SK-N-SH (cell line): Measurements from ENCODE around the gene GSTCD. TPM values are rescaled to one million over a fixed set of nuclear protein-coding genes. Genes with fewer than 3 reads are reported as not detected.
"Not testable (repeated sequence)": the region's sequence is repeated elsewhere in the genome, so short reads cannot be mapped to it uniquely, and the experiment has no call there.

Source experiments
- CTCF ChIA-PET: fragments of 300-600, 350-600 bp; formaldehyde crosslinking; extraction: SDS; loops from one replicate; lab custom pipeline; 2021; lab: Yijun Ruan, JAX
- POLR2A ChIA-PET: fragments of 350-600 bp; sonication (Branson Sonifier 250); formaldehyde crosslinking; extraction: SDS; loops from one replicate; lab custom pipeline; 2020; ENCODE audit warnings: antibody characterized with exemption, inconsistent platforms; lab: Yijun Ruan, JAX
- DNase-seq: peaks from one replicate; pipeline ENCODE4 v3.0.0; 2012
- H2AFZ ChIP-seq: fragments of 200-600 bp; sonication (generic); 2 replicates; pipeline ENCODE4 v1.8.1; 2016; ENCODE audit warnings: antibody characterized with exemption, mild to moderate bottlenecking, low read depth
- H3F3A ChIP-seq: fragments of 200-600 bp; sonication (generic); replicated peaks from 2 replicates; pipeline ENCODE3; 2016; ENCODE audit warnings: antibody characterized with exemption, mild to moderate bottlenecking; ENCODE audit not compliant: insufficient read depth
- H3K27ac ChIP-seq, 2 experiments: fragments of 200-500 bp in 1 of 2; fragments of 200-600 bp in 1 of 2; sonication (Bioruptor generic) in 1 of 2; sonication (generic), shearing (Covaris generic) in 1 of 2; 2 replicates each; pipeline versions ENCODE4 v1.5.1 to v1.6.1; 2014 to 2016; ENCODE audit warnings: low read depth in 2 of 2, inconsistent platforms in 1 of 2, low read length in 1 of 2, mild to moderate bottlenecking in 1 of 2, mixed read lengths in 1 of 2
- H3K27me3 ChIP-seq: fragments of 200-600 bp; sonication (generic), shearing (Covaris generic); 2 replicates; pipeline ENCODE4 v1.6.1; 2016; ENCODE audit warnings: mixed run types; ENCODE audit not compliant: insufficient read depth
- H3K36me3 ChIP-seq, 2 experiments: fragments of 200-500 bp in 1 of 2; fragments of 200-600 bp in 1 of 2; sonication (Bioruptor generic) in 1 of 2; sonication (generic) in 1 of 2; replicated peaks in 1 of 2; 2 replicates each; pipeline versions ENCODE3 to v1.5.1; 2014 to 2016; ENCODE audit warnings: low read length in 1 of 2, mild to moderate bottlenecking in 1 of 2; ENCODE audit not compliant: insufficient read depth in 2 of 2, control insufficient read depth in 1 of 2
- H3K4me1 ChIP-seq, 2 experiments: fragments of 200-500 bp in 1 of 2; fragments of 200-600 bp in 1 of 2; sonication (Bioruptor generic) in 1 of 2; sonication (generic), shearing (Covaris generic) in 1 of 2; 2 replicates each; pipeline versions ENCODE4 v1.5.1 to v1.6.1; 2014 to 2016; ENCODE audit warnings: low read depth in 1 of 2, low read length in 1 of 2, mixed run types in 1 of 2; ENCODE audit not compliant: insufficient read depth in 2 of 2, control insufficient read depth in 1 of 2
- H3K4me2 ChIP-seq: fragments of 200-600 bp; sonication (generic), shearing (Covaris generic); 2 replicates; pipeline ENCODE4 v1.6.1; 2017; ENCODE audit warnings: mixed run types
- H3K4me3 ChIP-seq, 2 experiments: fragments of 200-500 bp in 1 of 2; fragments of 200-600 bp in 1 of 2; sonication (Bioruptor generic) in 1 of 2; sonication (generic), shearing (Covaris generic) in 1 of 2; 2 replicates each; pipeline versions ENCODE4 v1.5.1 to v1.8.1; 2014 to 2016; ENCODE audit warnings: low read depth in 2 of 2, inconsistent platforms in 1 of 2, low read length in 1 of 2, mild to moderate bottlenecking in 1 of 2, mixed read lengths in 1 of 2, moderate library complexity in 1 of 2
- H3K79me2 ChIP-seq: fragments of 200-600 bp; sonication (generic); 2 replicates; pipeline ENCODE4 v1.8.1; 2017; ENCODE audit warnings: mild to moderate bottlenecking; ENCODE audit not compliant: insufficient read depth
- H3K9ac ChIP-seq: fragments of 200-600 bp; sonication (generic); 2 replicates; pipeline ENCODE4 v1.6.1; 2017; ENCODE audit warnings: mixed run types
- H3K9me2 ChIP-seq: fragments of 200-600 bp; sonication (generic); 2 replicates; pipeline ENCODE4 v1.6.1; 2017; ENCODE audit warnings: mixed run types
- H3K9me3 ChIP-seq: fragments of 200-600 bp; sonication (generic); 2 replicates; pipeline ENCODE4 v1.6.1; 2017; ENCODE audit warnings: mixed run types, mild to moderate bottlenecking, moderate library complexity
- H4K20me1 ChIP-seq: fragments of 200-600 bp; sonication (generic); 2 replicates; pipeline ENCODE4 v1.6.1; 2017; ENCODE audit warnings: mild to moderate bottlenecking, mixed run types; ENCODE audit not compliant: insufficient read depth
- CHD2 ChIP-seq: fragments of 150-350 bp; IDR thresholded peaks from 2 replicates; pipeline ENCODE4 v1.6.1; 2018; ENCODE audit warnings: low read length; ENCODE audit not compliant: partially characterized antibody
- EZH2phosphoT487 ChIP-seq: fragments of 200-600 bp; sonication (generic); IDR thresholded peaks from 2 replicates; pipeline ENCODE4 v1.6.1; 2017; ENCODE audit warnings: low read depth, mixed run types, mild to moderate bottlenecking, antibody characterized with exemption, moderate library complexity, borderline replicate concordance
- FOSL2 ChIP-seq: IDR thresholded peaks from 2 replicates; pipeline ENCODE4 v1.4.0; 2012; ENCODE audit warnings: low read depth, mild to moderate bottlenecking, moderate library complexity, borderline replicate concordance
- FOXM1 ChIP-seq: IDR thresholded peaks from 2 replicates; pipeline ENCODE4 v1.4.0; 2012; ENCODE audit warnings: low read depth, mild to moderate bottlenecking
- GABPA ChIP-seq: IDR thresholded peaks from 2 replicates; pipeline ENCODE4 v1.4.0; 2012; ENCODE audit warnings: low read depth, mild to moderate bottlenecking
- JUND ChIP-seq: IDR thresholded peaks from 2 replicates; pipeline ENCODE4 v1.4.0; 2012
- MEF2A ChIP-seq: IDR thresholded peaks from 2 replicates; pipeline ENCODE4 v1.4.0; 2012; ENCODE audit warnings: low read depth, borderline replicate concordance
- NFIC ChIP-seq: IDR thresholded peaks from 2 replicates; pipeline ENCODE4 v1.4.0; 2012; ENCODE audit warnings: borderline replicate concordance
- RAD21 ChIP-seq: IDR thresholded peaks from 2 replicates; pipeline ENCODE4 v1.6.1; 2012; ENCODE audit warnings: mild to moderate bottlenecking, low read length
- RCOR1 ChIP-seq: fragments of 150-350 bp; IDR thresholded peaks from 2 replicates; pipeline ENCODE4 v1.6.1; 2017; ENCODE audit warnings: antibody characterized with exemption, low read length
- RFX5 ChIP-seq: IDR thresholded peaks from 2 replicates; pipeline ENCODE4 v1.6.1; 2012; ENCODE audit warnings: mild to moderate bottlenecking, improper control_type of control experiment, low read length
- RXRA ChIP-seq: IDR thresholded peaks from 2 replicates; pipeline ENCODE4 v1.4.0; 2012; ENCODE audit warnings: low read depth, mild to moderate bottlenecking, borderline replicate concordance
- SIN3A ChIP-seq: IDR thresholded peaks from 2 replicates; pipeline ENCODE4 v1.6.1; 2012; ENCODE audit warnings: low read depth, mild to moderate bottlenecking, low read length, moderate library complexity, borderline replicate concordance
- WGBS: methylation state at CpG from one replicate; pipeline ENCODE4 v1.1.6; 2017; ENCODE audit warnings: low lambda C conversion rate; 5-methylcytosine and 5-hydroxymethylcytosine counted together
- polyA plus RNA-seq, 3 experiments: library from polyadenylated mRNA; depleted of rRNA; stranded (reverse); fragments of >200 nt; gene quantifications; 2 replicates each; pipeline ENCODE4 v1.2.3, GENCODE V29; 2012
- TF ChIP-seq, protein P1 (sequence below): IDR thresholded peaks from 2 replicates; pipeline ENCODE4 v1.4.0; 2012; ENCODE audit warnings: low read depth, borderline replicate concordance
- TF ChIP-seq, protein P2 (sequence below): IDR thresholded peaks from 2 replicates; pipeline ENCODE4 v1.4.0; 2012; ENCODE audit warnings: low read depth, borderline replicate concordance

Gene GSTCD
- polyA plus RNA-seq, 1 of the 3 experiments (the other 2 are of a cell fraction) = 4.8 TPM

DNA sequence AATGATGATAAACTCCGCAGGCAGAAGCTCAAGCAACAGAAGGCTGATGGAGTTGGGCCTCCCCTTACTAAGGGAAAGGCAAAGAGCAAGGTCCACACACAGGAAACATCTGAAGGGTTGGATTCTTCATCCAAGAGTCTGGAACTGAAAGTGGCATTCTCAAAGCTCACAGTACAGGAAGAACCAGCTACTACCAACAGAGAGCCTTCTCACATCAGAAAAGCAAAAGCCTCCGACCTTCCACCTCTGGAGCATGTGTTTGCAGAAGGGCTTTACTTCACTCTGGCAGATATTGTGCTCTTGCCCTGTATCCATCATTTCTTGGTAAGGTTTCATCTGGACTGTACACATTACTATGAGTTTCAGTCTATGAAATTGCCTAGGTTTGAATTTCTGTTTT lies 10.6 kb downstream of the GSTCD start:
- Histone ChIP-seq H3K9me3 (no peaks in the 10 kb centered on the region), H3K4me2 (no peak overlapping the region)
- POLR2A ChIA-PET = no interaction called here

DNA sequence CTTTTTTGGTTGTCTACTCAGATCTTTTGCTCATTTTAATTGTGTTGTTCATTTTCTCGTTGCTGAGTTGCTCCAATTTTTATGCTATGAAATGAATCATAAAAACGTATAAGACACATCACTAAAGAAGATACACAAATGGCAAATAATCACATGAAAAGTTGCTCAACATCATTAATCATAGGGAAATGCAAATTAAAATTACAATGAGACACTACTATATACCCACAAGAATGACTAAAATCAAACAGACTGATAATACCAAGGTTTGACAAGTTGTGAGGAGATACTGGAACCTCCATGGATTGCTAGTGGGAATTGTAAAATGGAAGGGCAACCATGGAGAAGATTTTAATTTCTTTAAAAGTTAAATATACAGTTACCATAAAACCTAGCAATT lies 17.0 kb downstream of the GSTCD start:
- Histone ChIP-seq H3K79me2 (0 out of 2 replicates have a peak, but pooled peaks cover 4% of the 10 kb centered on the region), H3K9ac (no peak overlapping the region), H3K27me3 (no peaks in the 10 kb centered on the region), H3K27ac (no peak overlapping the region), H3K4me3 (no peak overlapping the region), H3K9me3 (no peaks in the 10 kb centered on the region), H4K20me1 (no peaks in the 10 kb centered on the region), H3K36me3 (peaks cover 23 to 53% of the 10 kb centered on the region in 2 experiments), H3K9me2 (no peaks in the 10 kb centered on the region), H3K4me2 (no peak overlapping the region), H2AFZ (no peak overlapping the region), H3K4me1 (no peaks in the 10 kb centered on the region; a peak in 1 of 4 replicates), H3F3A (no peaks in the 10 kb centered on the region)
- ChIA-PET CTCF (no interaction called here), POLR2A (no interaction called here)
- DNase-seq = no peak
- WGBS = 73% methylated on average over 2 of the region's 2 CpGs
- TF ChIP-seq RCOR1 (no peak), FOXM1 (no peak), GABPA (no peak), JUND (no peak), SIN3A (no peak), RFX5 (no peak), FOSL2 (no peak), MEF2A (no peak), RAD21 (no peak)

More for the DNA sequence above, 10.6 kb downstream of the GSTCD start:
- WGBS = 94% methylated on average over 2 of the region's 2 CpGs
- no peak overlapping the region for H2AFZ ChIP-seq
- DNase-seq = no peak
- CTCF ChIA-PET = interaction anchor here (0.7 to 3.5 kb wide), 2 partner anchors 52 to 198 kb away, joined by 3 to 18 read pairs; no protein-coding TSS in a partner anchor
- peaks cover under 1% of the 10 kb centered on the region for H3F3A ChIP-seq
- TF ChIP-seq JUND = no peak
- TF ChIP-seq FOXM1 = no peak
- TF ChIP-seq FOSL2 = no peak
- TF ChIP-seq RAD21 = no peak
- no peak for TF ChIP-seq NFIC
- no peak for TF ChIP-seq SIN3A
- no peak for TF ChIP-seq RXRA
- TF ChIP-seq EZH2phosphoT487 = no peak
- no peak for TF ChIP-seq CHD2
- TF ChIP-seq, protein P1, sequence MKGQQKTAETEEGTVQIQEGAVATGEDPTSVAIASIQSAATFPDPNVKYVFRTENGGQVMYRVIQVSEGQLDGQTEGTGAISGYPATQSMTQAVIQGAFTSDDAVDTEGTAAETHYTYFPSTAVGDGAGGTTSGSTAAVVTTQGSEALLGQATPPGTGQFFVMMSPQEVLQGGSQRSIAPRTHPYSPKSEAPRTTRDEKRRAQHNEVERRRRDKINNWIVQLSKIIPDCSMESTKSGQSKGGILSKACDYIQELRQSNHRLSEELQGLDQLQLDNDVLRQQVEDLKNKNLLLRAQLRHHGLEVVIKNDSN = no peak
- TF ChIP-seq, protein P2, sequence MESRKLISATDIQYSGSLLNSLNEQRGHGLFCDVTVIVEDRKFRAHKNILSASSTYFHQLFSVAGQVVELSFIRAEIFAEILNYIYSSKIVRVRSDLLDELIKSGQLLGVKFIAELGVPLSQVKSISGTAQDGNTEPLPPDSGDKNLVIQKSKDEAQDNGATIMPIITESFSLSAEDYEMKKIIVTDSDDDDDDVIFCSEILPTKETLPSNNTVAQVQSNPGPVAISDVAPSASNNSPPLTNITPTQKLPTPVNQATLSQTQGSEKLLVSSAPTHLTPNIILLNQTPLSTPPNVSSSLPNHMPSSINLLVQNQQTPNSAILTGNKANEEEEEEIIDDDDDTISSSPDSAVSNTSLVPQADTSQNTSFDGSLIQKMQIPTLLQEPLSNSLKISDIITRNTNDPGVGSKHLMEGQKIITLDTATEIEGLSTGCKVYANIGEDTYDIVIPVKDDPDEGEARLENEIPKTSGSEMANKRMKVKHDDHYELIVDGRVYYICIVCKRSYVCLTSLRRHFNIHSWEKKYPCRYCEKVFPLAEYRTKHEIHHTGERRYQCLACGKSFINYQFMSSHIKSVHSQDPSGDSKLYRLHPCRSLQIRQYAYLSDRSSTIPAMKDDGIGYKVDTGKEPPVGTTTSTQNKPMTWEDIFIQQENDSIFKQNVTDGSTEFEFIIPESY = no peak
- H3K79me2 ChIP-seq = peaks cover 19% of the 10 kb centered on the region; the same call in 1 of the 2 replicates
- H3K4me3 ChIP-seq = no peak overlapping the region
- H4K20me1 ChIP-seq = no peaks in the 10 kb centered on the region
- H3K27ac ChIP-seq = no peak overlapping the region
- H3K9me2 ChIP-seq = no peaks in the 10 kb centered on the region
- peaks cover 22 to 26% of the 10 kb centered on the region in 2 experiments for H3K36me3 ChIP-seq
- no peaks in the 10 kb centered on the region for H3K27me3 ChIP-seq
- H3K4me1 ChIP-seq = peaks cover 0 to 6% of the 10 kb centered on the region in 2 experiments; a peak in 2 of 4 replicates
- H3K9ac ChIP-seq = no peak overlapping the region

DNA sequence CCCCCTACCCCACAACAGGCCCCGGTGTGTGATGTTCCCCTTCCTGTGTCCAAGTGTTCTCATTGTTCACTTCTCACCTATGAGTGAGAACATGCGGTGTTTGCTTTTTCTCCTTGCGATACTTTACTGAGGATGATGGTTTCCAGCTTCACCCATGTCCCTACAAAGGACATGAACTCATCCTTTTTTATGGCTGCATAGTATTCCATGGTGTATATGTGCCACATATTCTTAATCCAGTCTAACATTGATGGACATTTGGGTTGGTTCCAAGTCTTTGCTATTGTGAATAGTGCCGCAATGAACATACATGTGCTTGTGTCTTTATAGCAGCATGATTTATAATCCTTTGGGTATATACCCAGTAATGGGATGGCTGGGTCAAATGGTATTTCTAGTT lies 21.3 kb downstream of the GSTCD start:
- POLR2A ChIA-PET, DNase-seq, H3K4me3 ChIP-seq, H3F3A ChIP-seq, H3K4me2 ChIP-seq, H3K9me3 ChIP-seq, H2AFZ ChIP-seq, H3K79me2 ChIP-seq, H3K27me3 ChIP-seq, CTCF ChIA-PET, H3K27ac ChIP-seq, H4K20me1 ChIP-seq, H3K9me2 ChIP-seq, H3K9ac ChIP-seq, H3K4me1 ChIP-seq: not testable (repeated sequence)
- 94% methylated on average over 4 of the region's 4 CpGs for WGBS
- peaks cover 20 to 32% of the 10 kb centered on the region in 2 experiments for H3K36me3 ChIP-seq

DNA sequence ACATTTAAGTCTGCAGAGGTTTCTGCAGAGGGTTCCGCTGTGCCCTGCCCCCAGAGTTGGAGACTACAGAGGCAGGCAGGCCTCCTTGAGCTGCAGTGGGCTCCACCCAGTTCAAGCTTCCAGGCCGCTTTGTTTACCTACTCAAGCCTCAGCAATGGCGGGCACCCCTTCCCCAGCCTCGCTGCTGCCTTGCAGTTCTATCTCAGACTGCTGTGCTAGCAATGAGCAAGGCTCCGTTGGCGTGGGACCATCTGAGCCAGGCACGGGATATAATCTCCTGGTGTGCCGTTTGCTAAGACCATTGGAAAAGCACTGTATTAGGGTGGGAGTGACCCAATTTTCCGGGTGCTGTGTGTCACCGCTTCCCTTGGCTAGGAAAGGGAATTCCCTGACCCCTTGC lies 26.6 kb downstream of the GSTCD start:
- CTCF ChIA-PET, H3K4me1 ChIP-seq, POLR2A ChIA-PET, H3K9me2 ChIP-seq, H3K9ac ChIP-seq, H3K4me3 ChIP-seq, H3K4me2 ChIP-seq, H3F3A ChIP-seq, DNase-seq, H3K9me3 ChIP-seq, H4K20me1 ChIP-seq, H3K27me3 ChIP-seq, H3K79me2 ChIP-seq, H2AFZ ChIP-seq, H3K36me3 ChIP-seq, H3K27ac ChIP-seq: not testable (repeated sequence)
- 100% methylated on average over 6 of the region's 10 CpGs for WGBS
